HEK293 (cell line): ENCODE measurements around the gene SLIT1.

Experiments used
- CTCF ChIA-PET: fragments of 350-600 bp; formaldehyde crosslinking; extraction: SDS; loops from one replicate; lab custom pipeline; 2021; ENCODE audit warnings: antibody characterized with exemption; lab: Yijun Ruan, JAX
- POLR2A ChIA-PET: fragments of 300-600 bp; formaldehyde crosslinking; extraction: SDS; loops from one replicate; lab custom pipeline; 2020; ENCODE audit warnings: antibody characterized with exemption, inconsistent platforms; lab: Yijun Ruan, JAX
- H3K27ac ChIP-seq: fragments of 200-500 bp; sonication (Bioruptor generic); 2 replicates; pipeline ENCODE4 v1.5.1; 2014; ENCODE audit warnings: low read depth, low read length, control low read depth, inconsistent platforms; ENCODE audit errors: extremely low read depth
- H3K36me3 ChIP-seq, 2 experiments: fragments of 200-500 bp in 1 of 2; sonication (Bioruptor generic) in 1 of 2; 1 replicate in 1 of 2; 2 replicates in 1 of 2; pipeline ENCODE4 v1.5.1; 2014 to 2017; ENCODE audit warnings: inconsistent platforms in 2 of 2, low read length in 2 of 2; ENCODE audit not compliant: control insufficient read depth in 2 of 2, insufficient read depth in 1 of 2
- H3K4me1 ChIP-seq: fragments of 200-500 bp; sonication (Bioruptor generic); 2 replicates; pipeline ENCODE4 v1.5.1; 2014; ENCODE audit warnings: mild to moderate bottlenecking, low read length, inconsistent platforms; ENCODE audit not compliant: control insufficient read depth, insufficient read depth
- H3K4me3 ChIP-seq: 2 replicates; pipeline ENCODE4 v1.5.1; 2011; ENCODE audit warnings: low read depth, mild to moderate bottlenecking, control low read depth, low read length, moderate library complexity
- H3K9me3 ChIP-seq: fragments of 200-500 bp; sonication (Bioruptor generic); 2 replicates; pipeline ENCODE4 v1.5.1; 2014; ENCODE audit warnings: low read depth, low read length, inconsistent platforms; ENCODE audit not compliant: control insufficient read depth, insufficient read depth
- FEZF1 ChIP-seq: fragments of 450-650 bp; formaldehyde crosslinking; IDR thresholded peaks from 2 replicates; pipeline ENCODE4 v1.5.1; 2016; ENCODE audit warnings: missing biosample characterization, missing genetic modification characterization
- GLI4 ChIP-seq: fragments of 450-650 bp; formaldehyde crosslinking; IDR thresholded peaks from 2 replicates; pipeline ENCODE4 v1.5.1; 2016; ENCODE audit warnings: missing biosample characterization, missing genetic modification characterization
- KLF16 ChIP-seq: fragments of 450-650 bp; formaldehyde crosslinking; IDR thresholded peaks from 2 replicates; pipeline ENCODE4 v1.5.1; 2017; ENCODE audit warnings: missing biosample characterization, missing genetic modification characterization
- KLF7 ChIP-seq: fragments of 450-650 bp; formaldehyde crosslinking; IDR thresholded peaks from 2 replicates; pipeline ENCODE4 v1.5.1; 2016; ENCODE audit warnings: missing biosample characterization, missing genetic modification characterization, borderline replicate concordance
- KLF8 ChIP-seq: fragments of 450-650 bp; formaldehyde crosslinking; IDR thresholded peaks from 2 replicates; pipeline ENCODE4 v1.5.1; 2016; ENCODE audit warnings: missing biosample characterization, missing genetic modification characterization
- MYNN ChIP-seq: fragments of 450-650 bp; formaldehyde crosslinking; IDR thresholded peaks from 2 replicates; pipeline ENCODE4 v1.5.1; 2016; ENCODE audit warnings: missing biosample characterization, missing genetic modification characterization, borderline replicate concordance
- PRDM6 ChIP-seq: fragments of 450-650 bp; formaldehyde crosslinking; IDR thresholded peaks from 2 replicates; pipeline ENCODE4 v1.5.1; 2017; ENCODE audit warnings: missing biosample characterization, missing genetic modification characterization
- ZEB2 ChIP-seq: fragments of 450-650 bp; formaldehyde crosslinking; IDR thresholded peaks from 2 replicates; pipeline ENCODE4 v1.5.1; 2016; ENCODE audit warnings: missing biosample characterization, missing genetic modification characterization
- ZNF155 ChIP-seq: fragments of 450-650 bp; formaldehyde crosslinking; IDR thresholded peaks from 2 replicates; pipeline ENCODE4 v1.5.1; 2016; ENCODE audit warnings: missing biosample characterization, missing genetic modification characterization
- ZNF175 ChIP-seq: fragments of 450-650 bp; formaldehyde crosslinking; IDR thresholded peaks from 2 replicates; pipeline ENCODE4 v1.5.1; 2016; ENCODE audit warnings: missing biosample characterization, missing genetic modification characterization
- ZNF2 ChIP-seq: fragments of 450-650 bp; formaldehyde crosslinking; IDR thresholded peaks from 2 replicates; pipeline ENCODE4 v1.5.1; 2016; ENCODE audit warnings: missing biosample characterization, missing genetic modification characterization
- ZNF211 ChIP-seq: fragments of 450-650 bp; formaldehyde crosslinking; IDR thresholded peaks from 2 replicates; pipeline ENCODE4 v1.5.1; 2016; ENCODE audit warnings: low read depth, missing biosample characterization, missing genetic modification characterization
- ZNF302 ChIP-seq: fragments of 450-650 bp; formaldehyde crosslinking; IDR thresholded peaks from 2 replicates; pipeline ENCODE4 v1.5.1; 2016; ENCODE audit warnings: missing biosample characterization, missing genetic modification characterization, low read depth
- ZNF473 ChIP-seq: fragments of 450-650 bp; formaldehyde crosslinking; IDR thresholded peaks from 2 replicates; pipeline ENCODE4 v1.5.1; 2017; ENCODE audit warnings: missing biosample characterization, missing genetic modification characterization
- ZNF529 ChIP-seq: fragments of 450-650 bp; formaldehyde crosslinking; IDR thresholded peaks from 2 replicates; pipeline ENCODE4 v1.5.1; 2017; ENCODE audit warnings: missing genetic modification characterization, missing biosample characterization; ENCODE audit not compliant: insufficient replicate concordance
- ZNF561 ChIP-seq: fragments of 450-650 bp; IDR thresholded peaks from 2 replicates; pipeline ENCODE4 v1.5.1; 2018; ENCODE audit warnings: missing biosample characterization, missing genetic modification characterization, borderline replicate concordance
- ZNF571 ChIP-seq: fragments of 450-650 bp; formaldehyde crosslinking; IDR thresholded peaks from 2 replicates; pipeline ENCODE4 v1.5.0; 2017; ENCODE audit warnings: missing biosample characterization, missing genetic modification characterization
- ZNF664 ChIP-seq: fragments of 450-650 bp; formaldehyde crosslinking; IDR thresholded peaks from 2 replicates; pipeline ENCODE4 v1.5.1; 2016; ENCODE audit warnings: missing biosample characterization, missing genetic modification characterization
- ZNF837 ChIP-seq: fragments of 450-650 bp; formaldehyde crosslinking; IDR thresholded peaks from 2 replicates; pipeline ENCODE4 v1.5.1; 2016; ENCODE audit warnings: missing biosample characterization, missing genetic modification characterization
- ZNF843 ChIP-seq: fragments of 450-650 bp; formaldehyde crosslinking; IDR thresholded peaks from 2 replicates; pipeline ENCODE4 v1.5.1; 2016; ENCODE audit warnings: missing biosample characterization, missing genetic modification characterization
- ZSCAN4 ChIP-seq: fragments of 450-650 bp; formaldehyde crosslinking; IDR thresholded peaks from 2 replicates; pipeline ENCODE4 v1.5.1; 2017; ENCODE audit warnings: missing biosample characterization, missing genetic modification characterization

SLIT1 gene

GRCh38 chr10:97016728-97017473 is 168.9 kb downstream of the SLIT1 start:
- CTCF ChIA-PET, result interaction anchor here (0.5 to 1.2 kb wide), 3 partner anchors 8 to 90 kb away, joined by 3 to 5 read pairs (median 3); no protein-coding TSS in a partner anchor

GRCh38 chr10:97015240-97015639 is 170.5 kb downstream of the SLIT1 start:
- H3K4me1 ChIP-seq, result no peaks in the 10 kb centered on the region
- POLR2A ChIA-PET, result no interaction called here
- H3K27ac ChIP-seq, result no peak overlapping the region
- no peak overlapping the region for H3K4me3 ChIP-seq
- TF ChIP-seq GLI4 (tag by site-specific recombination), result no peak
- TF ChIP-seq ZNF843 (tag by site-specific recombination), result 0 out of 2 replicates have a peak, but pooled peaks have one; percentile 44
- TF ChIP-seq PRDM6, result peak; percentile 69
- no peak for TF ChIP-seq MYNN (tag by site-specific recombination)
- no peak for TF ChIP-seq ZNF302 (tag by site-specific recombination)
- TF ChIP-seq FEZF1 (tag by site-specific recombination), result peak; percentile 83
- H3K36me3 ChIP-seq, result no peaks in the 10 kb centered on the region
- CTCF ChIA-PET, result interaction anchor here (0.6 to 1.1 kb wide), 3 partner anchors 10 to 102 kb away, joined by 4 to 6 read pairs (median 4); no protein-coding TSS in a partner anchor
- no peaks in the 10 kb centered on the region for H3K9me3 ChIP-seq

More at GRCh38 chr10:97016728-97017473, 168.9 kb downstream of the SLIT1 start:
- no peaks in the 10 kb centered on the region for H3K9me3 ChIP-seq
- TF ChIP-seq ZEB2 (tag by site-specific recombination), result no peak
- no peak for TF ChIP-seq ZNF155
- no peak for TF ChIP-seq ZNF211 (tag by site-specific recombination)
- no peak for TF ChIP-seq ZNF837
- no peak for TF ChIP-seq ZNF571
- no peak for TF ChIP-seq KLF16 (tag by site-specific recombination)
- no peak for TF ChIP-seq ZSCAN4 (tag by site-specific recombination)
- TF ChIP-seq ZNF529, result no peak
- TF ChIP-seq ZNF561 (tag by site-specific recombination), result no peak
- TF ChIP-seq, all 188 proteins: peak for 0
- Histone ChIP-seq H3K4me1 (no peaks in the 10 kb centered on the region; the same call in 1 of the 2 replicates), H3K4me3 (no peak overlapping the region), H3K27ac (no peak overlapping the region), H3K36me3 (no peaks in the 10 kb centered on the region)
- POLR2A ChIA-PET, result interaction anchor here (0.7 kb wide), 1 partner anchor 175 kb away, joined by 4 read pairs; no protein-coding TSS in a partner anchor

GRCh38 chr10:97013983-97014382 is 171.8 kb downstream of the SLIT1 start:
- TF ChIP-seq ZNF2 (tag by site-specific recombination), result no peak
- TF ChIP-seq GLI4 (tag by site-specific recombination), result no peak
- no peak for TF ChIP-seq ZNF175 (tag by site-specific recombination)
- TF ChIP-seq KLF8 (tag by site-specific recombination), result no peak
- no peak for TF ChIP-seq KLF7 (tag by site-specific recombination)
- no peak for TF ChIP-seq ZNF664 (tag by site-specific recombination)
- no peak for TF ChIP-seq ZNF473
- POLR2A ChIA-PET, result no interaction called here

More at GRCh38 chr10:97013983-97014382, 171.8 kb downstream of the SLIT1 start:
- Histone ChIP-seq H3K4me3 (no peak overlapping the region), H3K9me3 (no peaks in the 10 kb centered on the region), H3K36me3 (no peaks in the 10 kb centered on the region), H3K27ac (no peak overlapping the region), H3K4me1 (no peaks in the 10 kb centered on the region)
- CTCF ChIA-PET, result interaction anchor here (0.7 kb wide), 2 partner anchors 519 to 638 kb away, joined by 3 to 4 read pairs; no protein-coding TSS in a partner anchor
